Stimulated activated CD4-positive, alpha-beta T cell treated with anti-CD3 and anti-CD28 coated beads, TNF-alpha, amount 100 ng/mL, for 4 hours (primary cell): ENCODE measurements around the gene RPS8.
A peak's percentile ranks its signal among the peaks of the same experiment; 100 is the strongest.
"Not testable (repeated sequence)": the region's sequence is repeated elsewhere in the genome, so short reads cannot be mapped to it uniquely, and the experiment has no call there.

Source experiments
- DNase-seq, 3 experiments: peaks; one replicate each; pipeline ENCODE4 v3.0.0-alpha.2; 2020; ENCODE audit warnings: low read depth in 3 of 3

RPS8 gene

DNA sequence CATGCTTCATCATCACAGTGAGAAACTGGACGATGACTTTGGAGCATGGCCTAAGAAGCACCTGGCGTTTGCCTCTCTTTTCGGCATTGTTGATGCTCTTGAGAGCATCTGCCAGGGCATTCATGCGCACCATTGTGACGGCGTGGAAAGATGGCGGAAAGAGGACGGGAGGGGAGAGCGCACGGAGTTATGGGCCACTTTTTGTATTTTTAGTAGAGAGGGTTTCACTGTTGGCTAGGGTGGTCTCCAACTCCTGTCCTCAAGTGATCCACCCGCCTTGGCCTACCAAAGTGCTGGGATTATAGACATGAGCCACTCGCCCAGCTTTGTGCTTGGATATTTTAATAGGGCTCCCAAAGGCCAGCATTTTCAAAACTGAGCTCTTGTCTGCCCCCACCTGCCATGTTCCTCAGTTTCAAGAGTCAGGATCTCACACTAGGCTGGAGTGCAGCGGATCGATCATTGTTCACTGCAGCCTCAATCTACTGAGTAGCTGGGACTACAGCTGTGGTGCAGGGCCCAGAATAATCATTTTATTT, 5.3 kb downstream of the RPS8 start:
- no peak for DNase-seq

GRCh38 chr1:44783697-44784093, 8.4 kb downstream of the RPS8 start:
- no peak for DNase-seq

- DNase-seq = no peak
Measured at GRCh38 chr1:44784094-44785028, 9.0 kb downstream of the RPS8 start.

DNA sequence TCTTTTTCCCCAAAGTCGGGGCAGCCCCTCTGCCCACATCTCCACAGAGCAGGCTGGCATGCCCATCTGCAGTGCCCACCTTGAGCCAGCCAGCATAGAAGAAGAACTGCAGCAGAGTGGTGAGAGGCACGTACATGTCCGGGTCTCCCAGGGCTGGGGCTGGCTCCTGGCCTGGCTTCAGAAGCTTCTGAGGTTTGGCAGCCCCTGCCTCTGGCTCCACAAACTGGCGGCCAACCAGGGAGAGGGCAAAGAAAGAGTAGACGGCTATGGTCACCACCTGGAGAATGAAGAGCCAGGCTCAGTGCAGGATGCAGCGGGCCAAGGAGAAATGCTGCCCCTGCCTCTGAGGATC, 9.7 kb downstream of the RPS8 start:
- DNase-seq = no peak

GRCh38 chr1:44785501-44786137, 10.3 kb downstream of the RPS8 start:
- DNase-seq = no peak

DNA sequence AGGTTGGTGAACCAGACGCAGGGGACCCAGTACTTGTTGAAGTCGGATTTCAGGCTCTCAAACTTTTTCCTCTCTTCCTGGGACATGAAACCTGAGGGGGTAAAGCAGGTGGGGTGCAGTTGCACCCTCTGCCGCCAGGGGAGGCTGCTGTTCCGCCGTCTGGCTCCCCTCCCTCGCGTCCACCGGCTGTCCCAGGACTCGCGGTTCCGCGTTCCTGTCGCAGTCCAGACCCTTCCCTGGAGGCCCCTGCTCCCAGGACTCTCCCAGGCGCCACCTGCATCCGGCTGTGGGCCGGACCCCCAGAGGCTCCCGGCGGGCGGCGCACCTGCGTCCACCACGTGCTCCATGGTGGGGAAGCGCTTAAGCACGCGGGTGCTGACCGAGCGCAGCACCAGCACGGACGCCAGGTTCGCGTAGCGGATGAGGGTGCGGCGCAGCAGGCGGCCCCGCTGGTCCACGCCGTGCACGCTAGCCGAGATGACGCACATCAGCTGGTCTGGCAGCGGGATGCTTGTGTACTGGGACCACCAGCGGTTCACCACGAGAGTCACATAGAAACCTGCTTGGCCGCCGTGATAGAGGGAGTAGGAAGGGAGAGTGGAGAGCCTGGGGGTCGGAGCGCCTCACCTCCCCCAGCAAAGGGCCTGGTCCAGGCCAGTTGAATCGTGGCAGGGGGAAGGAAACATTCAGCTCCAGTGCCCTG, 10.9 kb downstream of the RPS8 start:
- DNase-seq = peak; percentile 68 to 73 (median 72)

- DNase-seq = no peak
Measured at GRCh38 chr1:44786841-44787426, 11.6 kb downstream of the RPS8 start.

DNA sequence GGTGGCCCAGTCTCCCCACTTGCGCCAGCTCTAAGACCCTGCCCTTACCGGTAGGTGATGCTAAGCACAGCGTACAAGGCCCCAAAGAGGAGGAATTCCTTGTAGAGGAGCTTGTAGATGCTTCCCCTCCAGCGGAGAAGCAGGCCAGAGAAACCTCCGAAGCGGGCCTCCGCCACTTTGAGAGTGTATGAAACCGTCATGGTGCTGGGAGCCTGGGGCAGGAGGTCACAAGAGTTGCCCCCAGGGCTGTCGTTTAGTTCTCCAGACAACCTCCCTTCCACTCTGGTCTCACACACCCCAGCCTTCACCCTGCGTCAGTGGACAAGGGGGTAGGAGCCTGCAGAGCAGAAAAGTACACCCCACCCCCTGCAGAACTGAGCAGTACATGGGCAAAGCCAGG, 12.2 kb downstream of the RPS8 start:
- DNase-seq = no peak

DNA sequence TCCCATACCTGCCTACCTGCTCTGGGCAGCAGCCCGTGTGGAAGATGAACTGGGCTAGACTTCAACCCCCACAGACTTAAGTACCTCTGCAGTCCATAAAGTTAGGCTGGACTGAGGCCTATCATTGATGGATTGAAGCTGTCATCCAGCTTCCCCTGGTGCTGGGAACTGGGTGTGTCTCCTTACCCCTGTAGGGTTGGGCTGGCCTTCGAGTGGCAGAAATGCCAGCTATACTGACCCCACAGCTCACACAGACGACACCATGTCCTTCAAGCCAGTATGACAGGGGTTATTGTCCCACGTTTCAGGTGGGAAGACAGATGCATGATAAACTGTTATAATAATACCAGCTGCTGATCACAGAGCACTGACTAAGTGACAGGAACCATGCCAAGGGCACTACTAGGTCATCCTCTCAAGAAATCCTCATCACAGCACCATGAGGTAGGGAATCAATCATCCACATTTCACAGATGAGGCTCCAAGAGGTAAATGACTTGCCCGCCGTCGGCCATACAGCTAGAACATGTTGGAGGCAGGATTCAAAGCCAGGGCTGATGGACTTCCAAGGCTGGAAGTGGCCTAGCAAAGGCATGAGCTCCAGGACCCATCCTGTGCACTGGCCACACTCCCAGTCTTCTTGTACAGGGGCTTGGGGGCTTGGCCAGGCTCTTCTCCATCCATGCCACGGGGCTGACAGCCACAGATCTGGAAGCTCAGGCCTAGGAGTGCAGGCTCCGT, 12.9 kb downstream of the RPS8 start, which contains the start of gene BEST4:
Gene BEST4, minus strand, starts transcription at position 51 of the 741 bp plus-strand sequence. CDS start 465 bp downstream, outside the sequence.
- no peak for DNase-seq

GRCh38 chr1:44790968-44791801, 15.8 kb downstream of the RPS8 start:
- DNase-seq = no peak

DNA sequence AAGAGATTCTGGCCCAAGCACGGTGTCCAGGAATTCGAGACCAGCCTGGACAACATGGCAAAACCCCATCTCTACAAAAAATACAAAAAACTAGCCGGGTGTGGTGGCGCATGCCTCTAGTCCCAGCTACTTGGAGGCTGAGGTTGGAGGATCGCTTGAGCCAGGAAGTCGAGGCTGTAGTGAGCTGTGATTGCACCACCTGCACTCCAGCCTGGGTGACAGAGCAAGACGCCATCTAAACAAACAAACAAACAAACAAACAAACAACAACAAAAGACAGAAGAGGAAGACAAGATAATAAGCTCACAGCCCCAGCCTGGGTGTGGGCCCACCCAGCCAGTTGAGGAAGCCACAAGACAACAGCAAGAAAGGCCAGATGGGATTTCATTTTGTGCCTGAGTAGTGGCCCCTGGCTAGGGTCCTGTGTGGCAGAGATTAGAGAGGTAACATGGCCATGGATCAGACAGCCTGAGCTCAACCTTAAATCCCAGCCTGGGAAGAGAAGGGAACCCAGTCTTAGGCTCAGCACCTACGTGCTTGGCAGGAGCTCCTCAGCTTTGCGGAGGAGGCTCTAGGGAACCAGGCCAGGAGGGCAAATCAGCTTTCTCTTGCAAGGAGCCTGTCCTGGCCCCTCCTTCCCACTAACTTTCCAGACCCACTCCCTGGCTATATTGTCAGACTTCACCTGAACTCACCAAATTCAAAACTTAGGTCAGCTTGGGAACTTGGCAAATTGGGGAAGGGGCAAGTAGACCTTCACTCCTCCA, 17.6 kb downstream of the RPS8 start:
- no peak for DNase-seq

- DNase-seq = not testable (repeated sequence)
Measured at GRCh38 chr1:44797886-44798285, 22.5 kb downstream of the RPS8 start.

- DNase-seq = no peak
Measured at GRCh38 chr1:44798481-44799365, 23.4 kb downstream of the RPS8 start.

GRCh38 chr1:44799770-44800584, 24.6 kb downstream of the RPS8 start, which contains the start of gene PLK3:
TSS of gene PLK3 (plus strand) at chr1:44800377. CDS start at chr1:44800464, 87 bp downstream.
- DNase-seq = peak; percentile 93 to 99 (median 98)

- DNase-seq = peak in 1 of 3 experiments; percentile 39
Measured at GRCh38 chr1:44801491-44802305, 26.4 kb downstream of the RPS8 start.

DNA sequence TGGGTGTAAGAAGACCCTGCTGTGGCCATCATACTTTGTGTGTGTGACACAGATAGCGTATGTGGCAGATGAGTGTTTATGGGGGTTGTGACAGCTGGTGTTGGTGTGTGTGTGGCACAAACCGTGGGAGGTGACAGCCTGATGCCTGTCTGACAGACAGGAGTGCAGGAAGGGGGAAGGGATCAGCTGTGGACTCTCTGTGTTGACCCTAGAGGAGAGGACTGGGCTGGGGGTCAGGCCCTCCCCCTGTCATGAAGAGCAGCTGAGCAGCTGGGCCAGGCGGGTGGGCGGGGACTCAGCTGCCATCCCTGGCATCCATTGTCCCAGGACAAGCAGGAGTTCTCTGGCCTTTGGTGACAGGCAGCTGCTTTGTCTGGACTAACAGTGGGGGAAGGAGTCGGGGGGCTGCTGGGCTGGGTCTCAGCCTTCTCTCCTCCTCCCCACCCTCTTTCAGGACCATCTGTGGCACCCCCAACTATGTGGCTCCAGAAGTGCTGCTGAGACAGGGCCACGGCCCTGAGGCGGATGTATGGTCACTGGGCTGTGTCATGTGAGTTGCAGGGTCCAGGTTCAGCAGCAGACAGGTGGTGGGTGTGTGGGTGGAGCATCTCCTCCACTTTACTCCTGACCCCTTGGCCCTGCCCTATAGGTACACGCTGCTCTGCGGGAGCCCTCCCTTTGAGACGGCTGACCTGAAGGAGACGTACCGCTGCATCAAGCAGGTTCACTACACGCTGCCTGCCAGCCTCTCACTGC, 27.1 kb downstream of the RPS8 start:
- DNase-seq = no peak
